Measurements from ENCODE around the gene GPBP1.
"Not testable (repeated sequence)": the region's sequence is repeated elsewhere in the genome, so short reads cannot be mapped to it uniquely, and the experiment has no call there.

GPBP1 gene

GRCh38 chr5:57173319-57174127, at the start of gene GPBP1:
TSS of gene GPBP1 (plus strand) at chr5:57174059. CDS start at chr5:57214131, 40,072 bp downstream.
- in situ Hi-C loops (cut with HindIII; ENCODE audit: low sequenced_read_pairs): no loop called here

GRCh38 chr5:57128325-57128724, 45.5 kb upstream of the GPBP1 start:
- in situ Hi-C loops (cut with HindIII; ENCODE audit: low sequenced_read_pairs): no loop called here

GRCh38 chr5:57133574-57133973, 40.3 kb upstream of the GPBP1 start:
- in situ Hi-C loops (cut with HindIII; ENCODE audit: low sequenced_read_pairs): loop anchor here (10.0 kb wide), 3 partner anchors 71 to 379 kb away; no protein-coding TSS in a partner anchor

- in situ Hi-C loops (cut with HindIII; ENCODE audit: low sequenced_read_pairs): loop anchor here (5.0 to 10.0 kb wide), 4 partner anchors 67 to 383 kb away; no protein-coding TSS in a partner anchor
Observed at GRCh38 chr5:57137401-57137800, 36.5 kb upstream of the GPBP1 start.

- in situ Hi-C loops (cut with HindIII; ENCODE audit: low sequenced_read_pairs): no loop called here
Observed at GRCh38 chr5:57152316-57152715, 21.5 kb upstream of the GPBP1 start.

- in situ Hi-C loops (cut with HindIII; ENCODE audit: low sequenced_read_pairs): no loop called here
Observed at GRCh38 chr5:57155033-57155432, 18.8 kb upstream of the GPBP1 start.

GRCh38 chr5:57157131-57157530, 16.7 kb upstream of the GPBP1 start:
- in situ Hi-C loops (cut with HindIII; ENCODE audit: low sequenced_read_pairs): no loop called here

GRCh38 chr5:57157666-57158065, 16.2 kb upstream of the GPBP1 start:
- in situ Hi-C loops (cut with HindIII; ENCODE audit: low sequenced_read_pairs): no loop called here

GRCh38 chr5:57163553-57164006, 10.3 kb upstream of the GPBP1 start:
- in situ Hi-C loops (cut with HindIII; ENCODE audit: low sequenced_read_pairs): loop anchor here (5.0 kb wide), 1 partner anchor 241 kb away; no protein-coding TSS in a partner anchor

GRCh38 chr5:57164124-57164523, 9.7 kb upstream of the GPBP1 start:
- in situ Hi-C loops (cut with HindIII; ENCODE audit: low sequenced_read_pairs): loop anchor here (5.0 kb wide), 1 partner anchor 242 kb away; no protein-coding TSS in a partner anchor

GRCh38 chr5:57165171-57165570, 8.7 kb upstream of the GPBP1 start:
- in situ Hi-C loops (cut with HindIII; ENCODE audit: low sequenced_read_pairs): not testable (repeated sequence)

GRCh38 chr5:57166276-57166675, 7.6 kb upstream of the GPBP1 start:
- in situ Hi-C loops (cut with HindIII; ENCODE audit: low sequenced_read_pairs): no loop called here

GRCh38 chr5:57167201-57167600, 6.7 kb upstream of the GPBP1 start:
- in situ Hi-C loops (cut with HindIII; ENCODE audit: low sequenced_read_pairs): no loop called here

- in situ Hi-C loops (cut with HindIII; ENCODE audit: low sequenced_read_pairs): not testable (repeated sequence)
Observed at GRCh38 chr5:57170116-57170515, 3.7 kb upstream of the GPBP1 start.

GRCh38 chr5:57171816-57172465, 1.9 kb upstream of the GPBP1 start:
- in situ Hi-C loops (cut with HindIII; ENCODE audit: low sequenced_read_pairs): no loop called here

- in situ Hi-C loops (cut with HindIII; ENCODE audit: low sequenced_read_pairs): no loop called here
Observed at GRCh38 chr5:57172466-57173318, 1.2 kb upstream of the GPBP1 start.

- in situ Hi-C loops (cut with HindIII; ENCODE audit: low sequenced_read_pairs): no loop called here
Observed at GRCh38 chr5:57174128-57174889, 450 bp downstream of the GPBP1 start.

GRCh38 chr5:57174890-57175510, 1.1 kb downstream of the GPBP1 start:
- in situ Hi-C loops (cut with HindIII; ENCODE audit: low sequenced_read_pairs): no loop called here

- in situ Hi-C loops (cut with HindIII; ENCODE audit: low sequenced_read_pairs): no loop called here
Observed at GRCh38 chr5:57175551-57176309, 1.9 kb downstream of the GPBP1 start.
